ENCODE data around the gene KRI1.
A peak's percentile ranks its signal among the peaks of the same experiment; 100 is the strongest.
"Not testable (repeated sequence)": the region's sequence is repeated elsewhere in the genome, so short reads cannot be mapped to it uniquely, and the experiment has no call there.

The KRI1 gene

GRCh38 chr19:10575011-10575716, 9.4 kb upstream of the KRI1 start:
- DNase-seq: no peak

- no peak for DNase-seq
Measured at GRCh38 chr19:10574462-10574861, 8.7 kb upstream of the KRI1 start.

DNA sequence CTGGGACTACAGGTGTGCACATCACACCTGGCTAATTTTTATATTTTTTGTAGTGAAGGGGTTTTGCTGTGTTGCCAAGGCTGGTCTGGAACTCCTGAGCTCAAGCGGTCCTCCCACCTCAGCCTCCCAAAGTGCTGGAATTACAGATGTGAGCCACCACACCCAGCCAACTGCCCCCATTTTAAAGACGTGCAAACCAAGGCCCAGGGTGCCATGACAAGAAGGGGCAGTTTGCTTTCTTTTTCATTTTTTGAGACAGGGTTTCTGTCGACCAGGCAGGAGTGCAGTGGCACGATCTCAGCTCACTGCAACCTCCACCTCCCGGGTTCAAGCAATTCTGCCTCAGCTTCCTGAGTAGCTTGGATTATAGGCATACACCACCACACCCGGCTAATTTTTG, 8.0 kb upstream of the KRI1 start:
- DNase-seq: not testable (repeated sequence)

DNA sequence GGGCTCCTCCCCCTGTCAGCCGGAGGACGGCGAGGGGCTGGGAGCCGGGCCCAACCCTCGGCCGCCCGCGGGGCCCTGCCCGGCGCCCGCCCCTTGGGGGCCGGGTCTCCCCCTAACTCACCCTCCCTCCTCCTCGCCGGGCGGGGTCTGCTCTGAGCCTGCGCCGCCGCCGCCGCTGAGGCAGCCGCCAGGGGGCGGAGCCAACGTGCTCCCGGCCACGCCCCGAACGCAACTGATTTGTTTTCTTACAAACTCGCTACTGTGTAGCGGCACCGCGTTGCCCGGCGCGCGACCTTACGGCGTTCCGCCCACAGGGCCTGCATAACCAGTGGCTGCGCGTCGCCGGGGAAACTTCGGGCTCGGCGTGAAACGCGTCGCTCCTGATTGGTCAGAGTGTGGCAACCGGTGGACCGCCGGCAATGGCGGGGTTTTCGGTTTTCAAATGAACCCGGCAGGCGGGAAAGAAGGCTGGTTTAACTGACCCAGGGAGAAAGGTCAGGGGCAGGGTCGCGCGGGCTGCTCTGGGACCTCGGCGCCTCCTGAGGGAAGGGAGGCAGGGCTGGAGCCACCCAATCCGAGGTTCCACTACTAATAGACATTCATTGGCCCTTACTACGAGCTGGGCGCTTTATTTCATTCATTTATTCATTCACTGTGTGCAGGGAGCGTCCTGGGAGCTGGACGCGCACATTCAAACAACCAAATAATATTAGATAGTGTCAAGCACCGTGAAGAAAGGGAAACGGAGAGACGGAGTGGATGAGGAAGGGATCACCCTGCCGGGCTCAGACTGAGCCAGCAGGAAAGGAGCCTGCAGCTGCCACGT, 3.2 kb upstream of the KRI1 start, which contains the start of gene CDKN2D:
Gene CDKN2D (minus strand): TSS at position 154 of the 826 bp plus-strand sequence. CDS start 326 bp downstream, outside the sequence.
- peak; percentile 100 for DNase-seq

GRCh38 chr19:10568062-10568825, 2.4 kb upstream of the KRI1 start:
- peak; percentile 8 to 70 for DNase-seq

- peak in 1 of 2 donors; percentile 24 for DNase-seq
Measured at GRCh38 chr19:10567656-10568055, 1.8 kb upstream of the KRI1 start.

GRCh38 chr19:10566658-10567410, 1.0 kb upstream of the KRI1 start:
- DNase-seq: peak; percentile 75 to 80

GRCh38 chr19:10566408-10566657, 523 bp upstream of the KRI1 start:
- no peak for DNase-seq

GRCh38 chr19:10565028-10565566, 713 bp downstream of the KRI1 start:
- peak; percentile 68 to 72 for DNase-seq

DNA sequence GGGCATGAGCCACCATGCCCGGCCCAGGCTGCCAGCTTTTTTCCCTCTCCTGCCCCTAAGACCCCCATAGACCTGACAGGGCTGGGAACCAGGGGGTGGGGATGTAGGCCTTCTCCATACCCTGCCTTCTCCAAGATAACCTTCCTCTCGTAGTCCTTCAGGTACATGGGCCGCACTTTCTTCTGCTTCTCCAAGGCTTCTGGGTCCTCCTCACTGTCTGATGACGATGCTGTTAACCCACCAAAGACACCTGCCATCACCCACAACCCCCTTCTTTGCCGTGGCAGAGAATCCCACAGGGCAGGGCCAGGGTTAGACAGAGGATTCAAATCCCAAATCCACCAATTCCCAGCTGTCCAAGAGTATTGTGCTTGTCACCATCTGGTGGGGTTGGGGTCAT, 3.2 kb downstream of the KRI1 start:
- no peak for DNase-seq

DNA sequence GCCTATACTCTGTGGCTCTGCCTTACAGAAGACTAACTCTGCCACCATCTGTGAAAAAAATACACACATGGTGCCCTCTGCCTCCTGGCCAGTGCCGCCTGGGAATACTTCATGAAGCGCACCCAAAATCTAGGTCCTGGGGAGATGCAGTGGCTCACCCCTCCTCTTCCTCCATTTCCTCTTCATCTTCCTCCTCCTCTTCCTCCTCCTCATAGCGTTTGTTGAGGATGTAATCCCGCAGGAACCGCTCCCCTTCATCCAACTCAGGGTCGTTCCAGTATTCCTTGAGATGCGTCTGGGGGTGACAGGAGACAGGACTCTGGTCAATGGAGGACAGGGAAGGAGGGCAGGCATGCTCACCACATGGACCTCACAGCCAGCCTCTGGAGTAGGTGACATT, 5.7 kb downstream of the KRI1 start:
- DNase-seq: no peak

DNA sequence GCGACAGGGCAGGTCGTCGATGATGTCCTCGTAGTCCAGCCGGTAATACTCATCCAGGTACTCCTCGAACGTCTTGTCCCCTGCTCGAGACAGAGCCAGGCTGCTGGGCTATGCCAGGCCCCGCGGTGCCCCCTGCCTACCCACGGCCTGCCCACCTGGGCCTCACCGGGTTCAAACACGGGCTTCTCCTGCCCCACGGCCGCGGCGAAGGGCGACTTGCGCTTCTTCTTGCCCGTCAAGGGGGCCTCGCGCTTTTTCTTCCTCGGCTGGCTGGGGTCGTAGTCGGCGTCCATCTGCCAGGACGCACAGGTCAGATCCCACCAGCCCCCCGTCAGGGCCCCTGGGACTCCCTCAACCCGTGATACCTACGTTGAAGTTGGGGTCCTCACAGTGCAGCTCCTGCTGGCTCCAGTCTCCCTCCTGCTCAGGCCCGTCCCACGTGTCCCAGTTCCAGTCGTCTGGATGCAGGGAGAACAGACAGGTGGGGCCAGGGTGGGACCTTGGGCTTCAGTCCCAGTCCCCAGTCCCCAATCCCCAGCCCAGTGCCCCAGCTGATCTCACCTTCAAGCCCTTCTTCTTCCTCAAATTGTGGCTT, 8.1 kb downstream of the KRI1 start:
- DNase-seq: no peak

- DNase-seq: no peak
Measured at GRCh38 chr19:10555610-10555973, 10.2 kb downstream of the KRI1 start.

DNA sequence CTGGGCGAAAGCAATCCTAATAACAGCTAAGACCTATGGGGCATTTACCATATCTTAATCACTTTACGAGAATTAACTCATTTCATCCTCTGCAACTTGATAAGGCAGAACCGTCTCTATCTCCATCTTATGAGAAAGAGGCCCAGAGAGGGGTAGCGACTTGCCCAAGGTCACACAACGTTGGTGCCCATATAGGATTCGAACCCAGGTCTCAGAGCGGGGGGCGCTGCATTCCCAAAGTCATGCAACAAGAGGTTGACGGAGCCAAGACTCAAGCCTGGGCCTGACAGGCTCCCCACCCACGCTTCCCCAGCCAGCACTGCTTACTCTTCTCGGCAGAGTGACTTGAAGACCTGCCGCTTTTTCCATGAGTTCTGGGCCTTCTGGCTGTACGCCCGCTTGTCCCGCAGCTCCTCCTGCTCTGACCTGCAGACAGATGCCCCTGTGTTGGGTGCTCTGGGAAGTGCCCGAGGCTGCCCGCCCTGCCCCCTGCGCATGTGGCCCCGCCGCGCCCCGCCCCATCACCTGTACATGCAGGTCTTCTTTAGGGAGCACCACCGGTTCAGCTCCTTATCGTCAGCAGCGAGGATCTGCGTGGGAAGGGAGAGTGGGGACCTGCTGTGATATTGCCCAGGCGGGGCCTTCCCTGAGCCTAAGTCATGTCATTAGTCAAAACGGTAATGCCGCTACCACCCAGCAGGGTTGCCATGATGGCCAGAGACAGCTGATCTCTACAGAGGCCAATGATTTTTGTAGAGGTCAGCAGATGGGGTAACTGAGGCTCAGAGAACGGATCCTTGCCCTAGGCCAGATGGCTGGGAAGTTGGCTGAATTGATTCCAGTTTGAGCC, 10.8 kb downstream of the KRI1 start:
- DNase-seq: no peak

- DNase-seq: peak; percentile 75 to 80
Measured at GRCh38 chr19:10553943-10554381, 11.8 kb downstream of the KRI1 start.

DNA sequence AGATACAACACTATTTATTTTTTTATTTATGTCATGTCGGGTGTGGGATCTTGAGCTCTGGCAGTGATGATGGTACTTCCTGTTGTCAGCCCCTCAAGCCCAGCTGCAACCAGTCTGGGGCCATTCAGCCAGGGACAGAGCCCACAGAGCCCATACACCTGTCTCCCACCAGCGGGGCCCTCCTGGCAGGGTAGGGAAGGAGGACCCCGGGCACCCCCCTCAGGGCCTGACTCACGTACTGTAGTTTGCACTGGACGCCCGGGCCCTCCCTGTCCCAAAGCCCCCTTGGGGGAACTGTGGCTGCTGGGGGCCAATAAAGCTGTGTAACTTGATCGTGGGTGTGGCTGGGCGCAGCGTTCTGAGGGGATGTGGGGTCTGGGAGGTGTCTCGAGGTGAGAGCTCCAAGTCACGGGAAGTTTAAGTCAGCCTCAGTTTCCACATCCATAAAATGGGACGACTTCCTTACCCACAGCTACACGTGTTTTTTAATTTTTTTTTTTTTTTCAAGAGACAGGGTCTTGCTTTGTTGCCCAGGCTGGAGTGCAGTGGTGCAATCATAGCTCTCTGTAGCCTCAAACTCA, 12.6 kb downstream of the KRI1 start:
- DNase-seq: no peak

DNA sequence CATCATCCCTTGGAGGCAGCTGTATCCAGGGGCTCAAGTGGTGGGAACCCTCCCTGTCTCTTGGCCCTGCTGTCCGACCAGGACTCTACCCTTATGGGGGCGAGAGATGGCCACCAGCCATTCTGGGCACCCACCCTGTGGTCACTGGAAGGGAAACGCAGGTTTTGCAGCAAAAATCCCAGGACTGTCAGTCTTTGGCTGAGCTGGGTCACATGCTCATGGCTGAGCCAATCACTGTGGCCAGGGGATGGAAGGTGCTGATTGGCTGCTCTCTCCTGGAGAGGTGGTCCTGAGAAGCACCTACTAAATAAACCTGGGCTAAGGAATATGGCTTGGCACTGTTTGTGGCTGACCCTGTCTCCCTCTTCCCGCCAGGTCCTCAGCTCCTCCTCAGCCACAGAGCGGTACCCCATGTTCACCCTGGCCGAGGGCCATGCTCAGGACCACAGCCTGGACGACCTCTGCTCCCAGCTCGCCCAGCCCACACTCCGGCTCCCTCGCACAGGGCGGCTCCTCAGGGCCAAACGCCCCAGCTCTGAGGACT, 13.2 kb downstream of the KRI1 start:
- peak in 1 of 2 donors; percentile 30 for DNase-seq

- peak; percentile 60 to 61 for DNase-seq
Measured at GRCh38 chr19:10551698-10552301, 14.0 kb downstream of the KRI1 start.

- DNase-seq: not testable (repeated sequence)
Measured at GRCh38 chr19:10551006-10551405, 14.8 kb downstream of the KRI1 start.

DNA sequence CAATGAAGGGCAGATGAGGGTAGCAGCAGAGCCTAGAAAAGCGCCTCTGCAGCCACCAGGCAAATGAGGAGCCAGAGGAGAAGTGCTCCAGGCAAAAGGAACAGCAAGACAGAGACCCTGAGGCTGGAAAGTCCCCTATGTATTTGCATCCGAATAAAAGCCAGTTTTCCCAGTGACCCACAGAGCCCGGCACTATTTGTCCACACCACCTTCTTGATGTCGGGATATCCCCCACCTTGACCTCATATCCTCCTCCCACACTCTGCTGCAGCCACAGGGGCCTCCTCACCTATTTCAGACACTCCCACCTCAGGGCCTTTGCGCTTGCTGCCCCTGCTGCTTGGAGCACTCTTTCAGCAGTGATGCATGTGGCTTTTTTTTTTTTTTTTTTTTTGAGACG, 15.5 kb downstream of the KRI1 start:
- DNase-seq: no peak

All from CD4-positive, alpha-beta T cell treated with Interleukin-1 beta for 1 hour (primary cell).